CD4-positive, alpha-beta T cell treated with Interleukin-1 beta for 1 hour (primary cell): ENCODE measurements around the gene OR5K4.
"Not testable (repeated sequence)": the region's sequence is repeated elsewhere in the genome, so short reads cannot be mapped to it uniquely, and the experiment has no call there.

Source experiments
- DNase-seq, 2 donors: peaks; one replicate each; pipeline ENCODE4 v3.0.0-alpha.2; 2020 to 2022

OR5K4 gene

DNA sequence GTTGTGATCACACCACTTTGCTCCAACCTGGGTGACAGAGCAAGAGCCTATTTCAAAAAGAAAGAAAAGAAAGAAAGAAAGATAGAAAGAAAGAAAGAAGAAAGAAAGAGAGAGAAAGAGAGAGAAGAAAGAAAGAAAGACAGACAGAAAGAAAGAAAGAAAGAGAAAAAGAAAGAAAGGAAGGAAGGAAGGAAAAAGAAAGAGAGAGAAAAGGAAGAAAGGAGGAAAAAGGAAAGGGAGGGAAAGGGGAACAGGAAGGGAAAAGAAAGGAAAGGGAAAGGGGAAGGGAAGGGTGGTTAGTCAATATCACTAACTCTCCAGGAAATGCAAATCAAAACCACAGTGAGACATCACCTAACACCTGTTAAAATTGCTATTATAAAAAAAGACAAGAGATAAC is 18.2 kb downstream of the OR5K4 start:
- no peak for DNase-seq

DNA sequence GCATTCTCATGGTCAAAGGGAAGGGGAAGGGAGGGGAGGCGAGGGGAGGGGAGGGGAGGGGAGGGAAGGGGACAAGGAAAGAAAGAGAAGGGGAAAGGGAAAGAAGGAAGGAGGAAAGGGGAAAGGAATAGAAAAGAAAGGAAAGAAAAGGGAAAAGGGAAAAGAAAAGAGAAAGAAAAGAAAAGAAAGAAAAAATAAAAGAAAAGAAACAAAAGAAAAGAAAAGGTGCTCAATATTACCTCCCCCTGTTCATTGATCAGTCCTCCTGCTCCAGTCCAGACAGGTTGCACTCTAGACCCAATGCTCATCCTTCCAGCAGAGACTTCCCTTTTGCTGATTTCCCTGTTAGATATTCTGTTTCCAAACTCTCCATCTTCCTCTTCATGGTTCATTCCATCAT is 18.8 kb downstream of the OR5K4 start:
- DNase-seq: no peak

DNA sequence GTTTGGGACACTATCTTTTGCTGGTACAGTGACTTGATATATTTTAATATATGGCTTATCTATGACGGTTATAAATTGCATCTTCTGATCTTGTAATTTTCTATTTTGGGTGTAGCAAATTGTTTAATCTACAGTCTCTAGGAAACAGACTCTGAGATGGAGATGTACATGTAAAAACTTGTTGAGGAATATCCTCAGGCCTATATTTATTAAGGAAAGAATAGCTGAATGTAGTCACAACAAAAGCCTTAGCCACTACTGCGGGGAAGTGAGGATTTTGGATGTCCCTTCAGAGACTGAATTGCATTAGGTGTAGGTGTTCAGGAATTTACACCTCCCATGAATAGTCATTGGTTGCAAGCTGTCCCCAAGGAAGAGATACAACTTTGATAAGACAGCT is 23.0 kb downstream of the OR5K4 start:
- no peak for DNase-seq

DNA sequence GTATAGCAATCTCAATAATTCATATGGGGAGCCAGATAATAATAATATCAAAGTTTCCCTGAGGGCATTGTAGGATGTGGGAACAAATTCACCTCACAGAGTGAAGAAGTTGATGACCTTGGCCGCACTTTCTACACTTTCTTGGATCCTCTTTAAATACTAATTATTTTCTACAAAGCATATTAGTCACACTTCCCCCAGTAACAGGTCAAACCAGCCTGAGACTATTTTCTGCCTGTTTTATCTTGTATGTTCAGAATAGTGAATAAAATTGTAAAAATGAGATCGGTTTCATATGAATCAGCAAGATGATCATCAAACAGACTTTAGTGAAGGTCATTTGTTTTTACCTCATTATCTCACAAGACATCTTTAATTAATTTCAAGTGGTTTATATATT is 34.5 kb downstream of the OR5K4 start:
- DNase-seq: no peak

DNA sequence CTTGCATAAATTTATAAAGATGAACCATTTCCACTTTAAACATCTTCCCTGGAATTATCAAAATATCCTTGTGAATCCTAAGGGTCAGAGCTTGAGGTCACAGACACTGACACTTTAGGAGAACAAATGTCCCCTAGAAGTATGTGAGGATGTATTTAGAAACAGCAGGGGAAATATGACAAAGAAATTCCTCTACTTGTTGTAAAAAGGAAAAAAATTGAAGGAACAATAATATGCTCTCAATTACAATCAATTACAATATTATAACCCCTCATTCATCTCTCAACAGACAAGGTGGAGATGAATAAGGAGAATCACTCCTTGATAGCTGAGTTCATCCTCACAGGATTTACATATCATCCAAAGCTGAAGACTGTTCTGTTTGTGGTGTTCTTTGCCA is 36.7 kb downstream of the OR5K4 start, which contains the start of gene OR5K3:
Gene OR5K3 (plus strand): TSS at position 301 of the 400 bp plus-strand sequence. CDS start 0 bp downstream, at position 301.
- no peak for DNase-seq

DNA sequence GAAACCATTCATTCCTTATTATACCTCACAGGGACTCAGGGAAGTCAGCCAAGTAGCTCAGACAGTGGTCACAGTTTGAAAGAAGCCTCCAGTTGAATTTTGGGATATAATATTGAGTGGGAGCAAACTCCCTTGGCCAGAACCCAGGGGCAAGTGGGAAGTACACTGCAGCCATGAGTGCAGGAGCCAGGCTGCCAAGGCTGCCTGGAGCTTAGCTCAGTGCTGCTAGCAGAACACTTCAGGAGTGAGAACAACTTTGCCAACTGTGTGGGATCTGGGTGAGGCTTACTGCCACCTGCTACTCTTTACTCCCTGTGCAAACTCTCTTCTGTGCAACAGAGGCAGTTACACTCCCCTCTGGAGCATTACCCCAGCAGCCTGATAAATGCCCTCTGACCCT is 41.4 kb downstream of the OR5K4 start:
- no peak for DNase-seq

DNA sequence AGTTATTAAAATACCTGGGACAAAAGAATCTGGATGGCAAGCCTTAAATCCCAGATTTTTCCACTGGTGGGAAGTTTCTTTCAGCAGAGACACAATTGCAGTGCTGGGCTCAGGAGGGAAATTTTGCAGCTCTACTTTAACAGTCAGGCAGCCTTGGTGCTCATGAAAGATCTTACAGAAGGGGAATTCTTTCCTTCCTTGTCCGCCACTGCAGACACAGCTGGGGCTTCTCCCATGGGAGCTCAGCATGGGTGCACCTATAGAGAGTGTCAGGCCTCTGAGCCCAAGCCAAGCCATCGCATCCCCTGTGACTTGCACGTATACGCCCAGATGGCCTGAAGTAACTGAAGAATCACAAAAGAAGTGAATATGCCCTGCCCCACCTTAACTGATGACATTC is 42.8 kb downstream of the OR5K4 start:
- DNase-seq: not testable (repeated sequence)

DNA sequence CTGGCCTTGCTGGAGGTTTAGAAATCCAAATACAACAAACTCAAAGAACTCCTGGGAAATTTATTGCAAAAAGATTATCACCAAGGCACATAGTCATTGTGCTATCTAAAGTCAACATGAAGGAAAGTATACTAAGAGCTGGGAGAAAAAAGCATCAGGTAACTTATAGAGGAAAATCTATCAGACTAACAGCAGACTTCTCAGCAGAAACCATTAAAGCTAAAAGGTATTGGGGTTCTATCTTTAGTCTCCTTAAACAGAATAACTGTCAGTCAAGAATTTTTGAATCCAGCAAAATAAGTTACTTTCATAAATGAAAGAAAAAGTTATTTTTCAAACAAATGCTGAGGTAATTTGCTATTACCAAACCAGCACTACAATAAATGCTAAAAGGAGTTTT is 44.9 kb downstream of the OR5K4 start:
- DNase-seq: no peak

DNA sequence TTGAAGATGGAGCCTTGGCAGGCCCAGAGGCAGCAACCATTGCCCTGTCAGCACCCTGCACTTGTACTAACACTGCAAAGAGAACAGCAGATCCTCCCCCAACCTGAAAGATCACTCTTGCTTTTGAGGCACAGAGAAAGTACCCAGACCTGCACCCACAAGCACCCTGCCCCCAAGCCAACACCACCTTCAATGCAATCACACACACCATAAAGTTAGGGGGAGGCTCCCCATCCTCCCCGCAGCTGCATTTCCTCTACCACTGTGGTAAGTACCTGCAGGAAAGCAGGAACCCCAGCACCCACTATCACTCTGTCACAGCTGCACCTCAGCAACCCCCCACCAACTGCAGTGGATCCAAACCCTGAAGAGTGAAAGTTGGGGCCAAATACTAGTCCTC is 48.9 kb downstream of the OR5K4 start:
- no peak for DNase-seq

DNA sequence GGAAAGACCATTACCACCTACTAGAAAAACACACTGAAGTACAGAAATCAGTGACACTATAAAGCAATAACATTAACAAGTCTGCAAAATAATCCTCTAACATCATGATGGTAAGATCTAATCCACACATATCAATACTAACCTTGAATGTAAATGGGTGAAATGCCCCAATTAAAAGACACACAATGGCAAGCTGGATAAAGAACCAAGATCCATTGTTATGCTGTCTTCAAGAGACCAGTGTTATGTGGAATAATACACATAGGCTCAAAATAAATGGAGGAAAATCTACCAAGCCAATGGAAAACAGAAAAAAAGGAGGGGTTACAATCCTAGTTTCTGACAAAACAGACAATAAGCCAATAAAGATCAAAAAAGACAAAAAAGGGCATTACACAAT is 50.4 kb downstream of the OR5K4 start:
- DNase-seq: no peak
